ENCODE results near the gene MIPEP.
"Not testable (repeated sequence)": the region's sequence is repeated elsewhere in the genome, so short reads cannot be mapped to it uniquely, and the experiment has no call there.

GRCh38 chr13:23746141-23746540 lies 143.1 kb downstream of the MIPEP start:
- not testable (repeated sequence) for TF ChIP-seq CTCF (IDR thresholded peaks at IDR 0.05; ENCODE audit: low read depth, low read length); MAX (IDR thresholded peaks at IDR 0.05; ENCODE audit: low read depth, low read length); POLR2A (IDR thresholded peaks at IDR 0.05; ENCODE audit: extremely low read depth, insufficient read length); MYC (IDR thresholded peaks at IDR 0.05; ENCODE audit: low read depth, low read length)
